ENCODE data around the gene AQP5. TPM values are rescaled to one million over a fixed set of nuclear protein-coding genes. Genes with fewer than 3 reads are reported as not detected.

AQP5 gene
- total and polyA plus RNA-seq, 2 donors from 2014 or later = 0.91 to 0.99 TPM

- no peaks in the 10 kb centered on the region for H3K27me3 ChIP-seq (ENCODE audit: control insufficient read depth, insufficient read depth, low read length)
- intact Hi-C loops (cut with DNase I) = no loop called here
- TF ChIP-seq CTCF (IDR thresholded peaks at IDR 0.05; ENCODE audit: borderline replicate concordance, extremely low read depth, insufficient read depth) = no peak
- no peak overlapping the region for H3K27ac ChIP-seq (ENCODE audit: low read depth in 2 of 2, low read length in 2 of 2)
- no peak for DNase-seq
- H3K4me3 ChIP-seq (ENCODE audit: low read length in 3 of 3) = no peak overlapping the region
- H3K9ac ChIP-seq (ENCODE audit: low read length in 3 of 3) = no peak overlapping the region
- H3K9me3 ChIP-seq (ENCODE audit: control insufficient read depth in 2 of 3, insufficient read depth in 1 of 3, low read length in 3 of 3) = no peaks in the 10 kb centered on the region
- H3K4me1 ChIP-seq (ENCODE audit: control insufficient read depth in 2 of 3, insufficient read depth in 2 of 3, low read depth in 1 of 3, low read length in 3 of 3) = peaks cover 0 to 2% (median 0%) of the 10 kb centered on the region in 3 donors
- no peaks in the 10 kb centered on the region for H3K36me3 ChIP-seq (ENCODE audit: control insufficient read depth in 2 of 3, insufficient read depth in 3 of 3, low read length in 3 of 3)
- no peak for FAIRE-seq
Measured at GRCh38 chr12:49920915-49921286, 40.8 kb upstream of the AQP5 start.

- intact Hi-C loops (cut with DNase I) = no loop called here
- no peak for DNase-seq
- TF ChIP-seq CTCF (IDR thresholded peaks at IDR 0.05; ENCODE audit: borderline replicate concordance, extremely low read depth, insufficient read depth) = no peak
Measured at GRCh38 chr12:49921299-49921698, 40.4 kb upstream of the AQP5 start.

GRCh38 chr12:49921936-49922335 lies 39.7 kb upstream of the AQP5 start:
- H3K27me3 ChIP-seq (ENCODE audit: control insufficient read depth, insufficient read depth, low read length) = no peaks in the 10 kb centered on the region
- no peaks in the 10 kb centered on the region for H3K36me3 ChIP-seq (ENCODE audit: control insufficient read depth in 2 of 3, insufficient read depth in 3 of 3, low read length in 3 of 3)
- FAIRE-seq (no peak), DNase-seq (no peak)
- peaks cover 0 to 2% (median 0%) of the 10 kb centered on the region in 3 donors for H3K4me1 ChIP-seq (ENCODE audit: control insufficient read depth in 2 of 3, insufficient read depth in 2 of 3, low read depth in 1 of 3, low read length in 3 of 3)
- no peak for TF ChIP-seq CTCF (IDR thresholded peaks at IDR 0.05; ENCODE audit: borderline replicate concordance, extremely low read depth, insufficient read depth)
- H3K9ac ChIP-seq (ENCODE audit: low read length in 3 of 3) = no peak overlapping the region
- intact Hi-C loops (cut with DNase I) = no loop called here
- no peak overlapping the region for H3K27ac ChIP-seq (ENCODE audit: low read depth in 2 of 2, low read length in 2 of 2)
- H3K4me3 ChIP-seq (ENCODE audit: low read length in 3 of 3) = no peak overlapping the region
- no peaks in the 10 kb centered on the region for H3K9me3 ChIP-seq (ENCODE audit: control insufficient read depth in 2 of 3, insufficient read depth in 1 of 3, low read length in 3 of 3)

More at GRCh38 chr12:49921299-49921698, 40.4 kb upstream of the AQP5 start:
- Histone ChIP-seq H3K4me1 (ENCODE audit: control insufficient read depth in 2 of 3, insufficient read depth in 2 of 3, low read depth in 1 of 3, low read length in 3 of 3) (peaks cover 0 to 2% (median 0%) of the 10 kb centered on the region in 3 donors), H3K9me3 (ENCODE audit: control insufficient read depth in 2 of 3, insufficient read depth in 1 of 3, low read length in 3 of 3) (no peaks in the 10 kb centered on the region), H3K36me3 (ENCODE audit: control insufficient read depth in 2 of 3, insufficient read depth in 3 of 3, low read length in 3 of 3) (no peaks in the 10 kb centered on the region), H3K4me3 (ENCODE audit: low read length in 3 of 3) (no peak overlapping the region), H3K27me3 (ENCODE audit: control insufficient read depth, insufficient read depth, low read length) (no peaks in the 10 kb centered on the region), H3K27ac (ENCODE audit: low read depth in 2 of 2, low read length in 2 of 2) (no peak overlapping the region), H3K9ac (ENCODE audit: low read length in 3 of 3) (no peak overlapping the region)
- no peak for FAIRE-seq
